Measurements from ENCODE around the gene GPC2. TPM values are rescaled to one million over a fixed set of nuclear protein-coding genes. Genes with fewer than 3 reads are reported as not detected.
"Not testable (repeated sequence)": the region's sequence is repeated elsewhere in the genome, so short reads cannot be mapped to it uniquely, and the experiment has no call there.

GPC2 gene
- total RNA-seq, 2 experiments from 2014 or later: 12.6 to 13.0 TPM

DNA sequence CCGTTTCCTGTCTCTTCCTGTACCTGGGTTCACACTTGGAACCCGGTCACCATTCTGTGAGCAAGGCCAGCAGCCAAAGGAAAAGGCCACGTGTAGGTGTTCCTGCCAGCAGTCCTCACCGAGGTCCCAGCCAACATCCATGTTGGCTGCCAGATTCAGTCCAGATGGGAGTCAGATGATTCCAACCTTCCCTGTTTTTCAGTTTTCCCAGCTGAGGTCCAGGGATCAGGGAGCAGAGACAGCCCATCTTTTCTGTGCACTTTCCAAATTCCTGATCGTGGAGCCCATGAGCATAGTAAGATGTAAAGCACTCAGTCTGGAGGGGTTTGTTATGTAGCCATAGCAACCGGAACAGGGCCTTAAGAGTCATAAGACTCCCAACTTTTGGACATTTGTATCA, 38.7 kb upstream of the GPC2 start:
- POLR2A ChIA-PET: interaction anchor here (0.7 kb wide), 1 partner anchor 22 kb away, joined by 3 read pairs; no protein-coding TSS in a partner anchor
- H3K4me1 Mint-ChIP-seq: peaks cover 50% of the 10 kb centered on the region
- no peak for DNase-seq
- peaks cover 15% of the 10 kb centered on the region for H3K36me3 Mint-ChIP-seq
- H3K9me3 Mint-ChIP-seq: no peaks in the 10 kb centered on the region
- H3K4me3 Mint-ChIP-seq: no peak overlapping the region
- ATAC-seq (ENCODE audit: low read depth): no peak
- H3K27ac Mint-ChIP-seq: no peak overlapping the region
- no peaks in the 10 kb centered on the region for H3K27me3 Mint-ChIP-seq

- ATAC-seq (ENCODE audit: low read depth): peak; percentile 19
- peaks cover 65% of the 10 kb centered on the region for H3K4me1 Mint-ChIP-seq
- H3K36me3 Mint-ChIP-seq: peaks cover 16% of the 10 kb centered on the region
- DNase-seq, H3K27me3 Mint-ChIP-seq, H3K9me3 Mint-ChIP-seq, POLR2A ChIA-PET: not testable (repeated sequence)
- H3K4me3 Mint-ChIP-seq: peak overlapping the region; percentile 1
- peak overlapping the region; percentile 71 for H3K27ac Mint-ChIP-seq
Measured at GRCh38 chr7:100214356-100214755, 37.2 kb upstream of the GPC2 start.

DNA sequence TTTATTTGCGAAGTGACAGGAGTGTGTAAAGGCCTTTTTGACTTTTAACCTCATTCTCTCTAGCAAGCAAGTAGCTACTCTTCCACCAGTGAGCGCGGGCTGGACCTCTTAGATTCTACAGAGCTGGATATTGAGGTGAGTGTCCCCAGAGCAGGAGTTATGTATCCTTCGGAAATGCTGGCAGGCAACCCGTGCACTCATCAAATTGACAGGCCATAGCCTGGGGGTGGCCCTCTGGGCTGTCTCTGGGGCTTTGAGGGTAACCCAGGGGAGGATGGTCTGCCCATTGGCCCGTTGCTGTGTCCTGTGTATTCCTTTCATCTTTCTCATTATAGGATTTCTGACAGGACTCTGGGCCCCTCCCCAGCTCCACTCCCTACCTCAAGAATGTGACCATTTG, 36.5 kb upstream of the GPC2 start:
- peaks cover 16% of the 10 kb centered on the region for H3K36me3 Mint-ChIP-seq

GRCh38 chr7:100212631-100213286, 35.6 kb upstream of the GPC2 start:
- Mint-ChIP-seq H3K27ac (peak overlapping the region; percentile 52), H3K27me3 (no peaks in the 10 kb centered on the region)

More for the DNA sequence above, 36.5 kb upstream of the GPC2 start:
- POLR2A ChIA-PET: interaction anchor here (0.6 kb wide), 1 partner anchor 14 kb away, joined by 4 read pairs; no protein-coding TSS in a partner anchor
- ATAC-seq (ENCODE audit: low read depth): no peak
- no peaks in the 10 kb centered on the region for H3K9me3 Mint-ChIP-seq
- peak overlapping the region; percentile 52 for H3K27ac Mint-ChIP-seq
- DNase-seq: no peak
- H3K4me1 Mint-ChIP-seq: peaks cover 66% of the 10 kb centered on the region
- H3K4me3 Mint-ChIP-seq: no peak overlapping the region
- H3K27me3 Mint-ChIP-seq: no peaks in the 10 kb centered on the region

GRCh38 chr7:100211342-100211780, 34.2 kb upstream of the GPC2 start:
- POLR2A ChIA-PET: interaction anchor here (0.8 to 4.4 kb wide), 8 partner anchors 8 to 110 kb away, joined by 3 to 45 read pairs (median 4); partner anchors contain the start of genes AP4M1, GAL3ST4, GPC2 and MCM7
- Mint-ChIP-seq H3K27me3 (no peaks in the 10 kb centered on the region), H3K36me3 (peaks cover 22% of the 10 kb centered on the region), H3K27ac (peak overlapping the region; percentile 95), H3K4me1 (peaks cover 59% of the 10 kb centered on the region), H3K4me3 (peak overlapping the region; percentile 85), H3K9me3 (no peaks in the 10 kb centered on the region)
- DNase-seq (no peak), ATAC-seq (ENCODE audit: low read depth) (peak; percentile 47)

More at GRCh38 chr7:100212631-100213286, 35.6 kb upstream of the GPC2 start:
- POLR2A ChIA-PET: interaction anchor here (0.5 to 0.6 kb wide), 2 partner anchors 49 to 248 kb away, joined by 3 to 4 read pairs; no protein-coding TSS in a partner anchor
- Mint-ChIP-seq H3K36me3 (peaks cover 16% of the 10 kb centered on the region), H3K4me3 (no peak overlapping the region), H3K9me3 (no peaks in the 10 kb centered on the region), H3K4me1 (peaks cover 69% of the 10 kb centered on the region)
- ATAC-seq (ENCODE audit: low read depth): no peak
- no peak for DNase-seq

DNA sequence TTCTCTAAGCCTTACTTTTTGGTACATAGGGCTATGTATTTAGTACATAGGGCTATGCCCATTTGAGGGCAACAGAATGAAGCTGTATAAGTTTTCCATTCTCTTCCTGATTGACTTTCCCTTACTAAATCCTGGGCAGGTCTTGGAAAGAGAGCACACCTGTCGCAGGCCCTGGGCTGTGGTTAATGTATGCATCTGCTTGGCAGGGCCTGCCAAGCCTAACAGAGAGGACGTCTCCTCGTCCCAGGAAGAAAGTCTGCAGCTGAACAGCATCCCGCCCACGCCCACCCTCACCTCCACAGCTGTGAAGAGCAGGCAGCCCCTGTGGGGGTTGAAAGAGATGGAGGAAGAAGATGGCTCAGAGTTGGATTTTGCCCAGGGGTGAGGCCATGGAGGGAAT, 33.6 kb upstream of the GPC2 start:
- no peaks in the 10 kb centered on the region for H3K9me3 Mint-ChIP-seq
- H3K27ac Mint-ChIP-seq: peak overlapping the region; percentile 87
- POLR2A ChIA-PET: interaction anchor here (0.8 to 4.4 kb wide), 9 partner anchors 9 to 218 kb away, joined by 3 to 45 read pairs (median 4); partner anchors contain the start of genes AP4M1, GAL3ST4, GPC2 and MCM7
- H3K27me3 Mint-ChIP-seq: no peaks in the 10 kb centered on the region
- peak overlapping the region; percentile 63 for H3K4me3 Mint-ChIP-seq
- DNase-seq (no peak), ATAC-seq (ENCODE audit: low read depth) (no peak)
- H3K36me3 Mint-ChIP-seq: peaks cover 22% of the 10 kb centered on the region
- peaks cover 58% of the 10 kb centered on the region for H3K4me1 Mint-ChIP-seq

DNA sequence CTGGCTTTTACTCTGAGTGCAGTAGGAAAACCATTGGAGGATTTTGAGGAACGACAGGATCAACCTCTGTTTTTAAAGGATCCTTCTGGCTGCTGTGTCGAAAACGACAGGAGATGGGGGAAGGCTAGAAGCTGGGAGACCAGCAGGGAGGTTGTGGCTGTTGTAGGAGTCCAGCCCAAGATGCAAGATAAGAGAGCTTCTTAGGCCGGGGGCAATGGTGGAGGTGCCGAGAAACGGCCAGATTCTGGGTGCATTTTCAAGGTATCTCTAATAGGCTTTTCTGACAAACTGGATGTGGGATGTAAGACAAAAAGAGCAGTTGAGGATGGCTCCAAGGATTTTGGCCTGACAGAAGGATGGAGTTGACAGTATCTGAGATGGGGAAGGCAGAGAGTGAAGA, 32.3 kb upstream of the GPC2 start:
- Mint-ChIP-seq H3K9me3 (no peaks in the 10 kb centered on the region), H3K4me1 (peaks cover 49% of the 10 kb centered on the region), H3K36me3 (peaks cover 20% of the 10 kb centered on the region), H3K27me3 (no peaks in the 10 kb centered on the region), H3K27ac (peak overlapping the region; percentile 87), H3K4me3 (peak overlapping the region; percentile 84)
- POLR2A ChIA-PET: interaction anchor here (0.6 to 4.4 kb wide), 9 partner anchors 10 to 219 kb away, joined by 3 to 45 read pairs (median 4); partner anchors contain the start of genes PVRIG and ZCWPW1
- DNase-seq (no peak), ATAC-seq (ENCODE audit: low read depth) (no peak)

GRCh38 chr7:100208911-100209408, 31.8 kb upstream of the GPC2 start:
- POLR2A ChIA-PET: interaction anchor here (0.6 to 4.4 kb wide), 6 partner anchors 11 to 59 kb away, joined by 3 to 45 read pairs (median 5); partner anchors contain the start of gene PVRIG
- peak; percentile 61 for DNase-seq
- no peaks in the 10 kb centered on the region for H3K9me3 Mint-ChIP-seq
- peaks cover 44% of the 10 kb centered on the region for H3K4me1 Mint-ChIP-seq
- H3K27me3 Mint-ChIP-seq: no peaks in the 10 kb centered on the region
- H3K27ac Mint-ChIP-seq: peak overlapping the region; percentile 87
- ATAC-seq (ENCODE audit: low read depth): peak; percentile 85
- H3K4me3 Mint-ChIP-seq: peak overlapping the region; percentile 84
- H3K36me3 Mint-ChIP-seq: peaks cover 20% of the 10 kb centered on the region

DNA sequence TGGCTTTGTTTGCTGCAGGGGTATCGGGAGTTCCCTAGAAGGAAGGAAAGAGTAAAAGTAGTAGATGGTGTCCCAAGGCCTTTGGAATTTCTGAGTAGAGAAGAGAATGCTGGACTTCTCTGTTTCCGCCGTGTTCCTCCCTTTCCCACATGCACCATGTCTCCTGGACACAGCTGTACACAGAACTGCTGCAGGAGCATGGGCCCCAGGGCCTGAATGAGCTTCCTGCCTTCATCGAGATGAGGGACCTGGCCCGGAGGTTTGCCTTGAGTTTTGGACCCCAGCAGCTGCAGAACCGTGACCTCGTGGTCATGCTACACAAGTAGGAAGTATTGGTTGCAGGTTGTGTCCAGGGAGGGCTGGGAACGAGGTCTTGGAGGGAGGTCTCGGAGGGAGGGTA, 27.3 kb upstream of the GPC2 start:
- DNase-seq (no peak), ATAC-seq (ENCODE audit: low read depth) (no peak)
- POLR2A ChIA-PET: interaction anchor here (1.0 kb wide), 1 partner anchor 25 kb away, joined by 3 read pairs; no protein-coding TSS in a partner anchor
- H3K27me3 Mint-ChIP-seq: no peaks in the 10 kb centered on the region
- peaks cover 14% of the 10 kb centered on the region for H3K4me1 Mint-ChIP-seq
- H3K9me3 Mint-ChIP-seq: no peaks in the 10 kb centered on the region
- H3K4me3 Mint-ChIP-seq: no peak overlapping the region
- peaks cover 17% of the 10 kb centered on the region for H3K36me3 Mint-ChIP-seq
- no peak overlapping the region for H3K27ac Mint-ChIP-seq

DNA sequence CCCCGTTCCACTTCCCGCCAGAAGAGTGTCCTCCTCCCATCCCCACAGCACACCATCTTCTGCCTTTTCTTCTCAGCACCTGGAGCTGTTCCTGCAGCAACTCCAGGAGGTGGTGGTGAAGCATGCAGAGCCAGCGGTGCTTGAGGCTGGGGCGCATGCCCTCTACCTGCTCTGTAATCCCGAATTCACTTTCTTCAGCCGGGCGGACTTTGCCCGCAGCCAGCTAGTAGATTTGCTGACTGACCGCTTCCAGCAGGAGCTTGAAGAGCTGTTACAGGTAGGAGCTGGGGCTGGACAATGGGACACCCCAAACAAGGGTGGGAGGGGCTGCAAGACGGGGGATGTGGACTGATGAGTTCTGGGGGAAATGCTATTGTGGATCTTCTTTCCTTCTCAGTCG, 23.5 kb upstream of the GPC2 start:
- DNase-seq (no peak), ATAC-seq (ENCODE audit: low read depth) (no peak)
- Mint-ChIP-seq H3K4me1 (peaks cover 3% of the 10 kb centered on the region), H3K9me3 (no peaks in the 10 kb centered on the region), H3K27ac (no peak overlapping the region), H3K36me3 (peaks cover 18% of the 10 kb centered on the region), H3K4me3 (no peak overlapping the region), H3K27me3 (no peaks in the 10 kb centered on the region)
- POLR2A ChIA-PET: interaction anchor here (0.5 to 1.0 kb wide), 3 partner anchors 18 to 228 kb away, joined by 3 read pairs; partner anchors contain the start of gene ZCWPW1

GRCh38 chr7:100198266-100198665, 21.1 kb upstream of the GPC2 start:
- Mint-ChIP-seq H3K36me3 (peaks cover 21% of the 10 kb centered on the region), H3K4me3 (no peak overlapping the region), H3K27ac (no peak overlapping the region), H3K9me3 (no peaks in the 10 kb centered on the region), H3K27me3 (no peaks in the 10 kb centered on the region), H3K4me1 (peaks cover 3% of the 10 kb centered on the region)
- POLR2A ChIA-PET: no interaction called here
- no peak for DNase-seq
- ATAC-seq (ENCODE audit: low read depth): no peak

DNA sequence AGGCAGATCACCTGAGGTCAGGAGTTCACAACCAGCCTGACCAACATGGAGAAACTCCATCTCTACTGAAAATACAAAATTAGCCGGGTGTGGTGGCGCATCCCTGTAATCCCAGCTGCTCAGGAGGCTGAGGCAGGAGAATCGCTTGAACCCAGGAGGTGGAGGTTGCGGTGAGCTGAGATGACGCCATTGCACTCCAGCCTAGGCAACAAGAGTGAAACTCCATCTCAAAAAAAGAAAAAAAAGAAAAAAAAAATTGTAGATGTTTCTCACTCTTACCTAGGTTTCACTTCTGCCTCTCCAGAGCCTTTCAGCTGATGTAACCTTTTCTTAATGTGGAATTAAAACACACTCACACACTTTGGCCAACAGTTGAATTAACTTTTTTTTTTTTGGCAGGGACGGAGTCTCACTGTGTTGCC, 18.7 kb upstream of the GPC2 start:
- peak overlapping the region; percentile 42 for H3K27ac Mint-ChIP-seq
- ATAC-seq (ENCODE audit: low read depth): not testable (repeated sequence)

GRCh38 chr7:100195222-100195621, 18.0 kb upstream of the GPC2 start:
- ATAC-seq (ENCODE audit: low read depth) (no peak), DNase-seq (no peak)
- Mint-ChIP-seq H3K27ac (peak overlapping the region; percentile 23), H3K27me3 (no peaks in the 10 kb centered on the region), H3K4me3 (no peak overlapping the region), H3K9me3 (no peaks in the 10 kb centered on the region), H3K36me3 (peaks cover 21% of the 10 kb centered on the region), H3K4me1 (peaks cover 18% of the 10 kb centered on the region)
- POLR2A ChIA-PET: no interaction called here

More for the DNA sequence above, 18.7 kb upstream of the GPC2 start:
- POLR2A ChIA-PET, DNase-seq, H3K4me3 Mint-ChIP-seq, H3K9me3 Mint-ChIP-seq, H3K27me3 Mint-ChIP-seq: not testable (repeated sequence)
- Mint-ChIP-seq H3K4me1 (peaks cover 14% of the 10 kb centered on the region), H3K36me3 (peaks cover 21% of the 10 kb centered on the region)

Measured in activated naive CD8-positive, alpha-beta T cell treated with anti-CD3 and anti-CD28 coated beads, Interleukin-2, amount 10 ng/mL, durations not matched to agents 7 days and 5 days (primary cell).